SK-N-SH (cell line): ENCODE results near the gene PLEKHG7.

Source experiments
- JUND ChIP-seq: IDR thresholded peaks from 2 replicates; pipeline ENCODE4 v1.4.0; 2012
- TF ChIP-seq, protein P1 (sequence below): fragments of 200-600 bp; sonication (generic); IDR thresholded peaks from 2 replicates; pipeline ENCODE4 v1.6.1; 2017; ENCODE audit warnings: antibody characterized with exemption, mild to moderate bottlenecking, moderate library complexity

DNA sequence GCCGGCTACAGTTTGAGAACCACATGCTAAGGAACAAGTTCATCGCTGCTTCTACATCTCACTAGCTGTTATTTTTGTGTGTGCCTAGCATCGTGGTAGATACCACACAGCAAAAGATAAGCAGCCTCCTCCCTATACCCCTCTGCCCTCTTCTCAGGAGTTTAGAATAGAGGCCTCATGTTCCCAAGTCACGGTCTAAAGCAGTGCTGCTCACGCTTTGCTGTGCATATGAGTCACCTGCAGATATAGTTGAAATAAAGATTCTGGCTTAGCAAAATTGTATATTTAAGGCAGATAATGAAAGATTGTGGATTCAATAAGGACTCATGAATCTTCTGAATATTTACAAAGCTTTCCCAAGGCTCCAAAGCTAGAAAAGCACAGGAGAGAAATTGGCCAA lies 28.0 kb downstream of the PLEKHG7 start:
- TF ChIP-seq, protein P1, sequence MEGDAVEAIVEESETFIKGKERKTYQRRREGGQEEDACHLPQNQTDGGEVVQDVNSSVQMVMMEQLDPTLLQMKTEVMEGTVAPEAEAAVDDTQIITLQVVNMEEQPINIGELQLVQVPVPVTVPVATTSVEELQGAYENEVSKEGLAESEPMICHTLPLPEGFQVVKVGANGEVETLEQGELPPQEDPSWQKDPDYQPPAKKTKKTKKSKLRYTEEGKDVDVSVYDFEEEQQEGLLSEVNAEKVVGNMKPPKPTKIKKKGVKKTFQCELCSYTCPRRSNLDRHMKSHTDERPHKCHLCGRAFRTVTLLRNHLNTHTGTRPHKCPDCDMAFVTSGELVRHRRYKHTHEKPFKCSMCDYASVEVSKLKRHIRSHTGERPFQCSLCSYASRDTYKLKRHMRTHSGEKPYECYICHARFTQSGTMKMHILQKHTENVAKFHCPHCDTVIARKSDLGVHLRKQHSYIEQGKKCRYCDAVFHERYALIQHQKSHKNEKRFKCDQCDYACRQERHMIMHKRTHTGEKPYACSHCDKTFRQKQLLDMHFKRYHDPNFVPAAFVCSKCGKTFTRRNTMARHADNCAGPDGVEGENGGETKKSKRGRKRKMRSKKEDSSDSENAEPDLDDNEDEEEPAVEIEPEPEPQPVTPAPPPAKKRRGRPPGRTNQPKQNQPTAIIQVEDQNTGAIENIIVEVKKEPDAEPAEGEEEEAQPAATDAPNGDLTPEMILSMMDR: no peak
- TF ChIP-seq JUND: no peak
